Neural crest cell (in vitro differentiated cells): ENCODE results near the gene ENTPD3. TPM values are rescaled to one million over a fixed set of nuclear protein-coding genes. Genes with fewer than 3 reads are reported as not detected.

Experiments
- DNase-seq: peaks from one replicate; pipeline ENCODE4 v3.0.0; 2021; ENCODE audit warnings: low read depth, mixed read lengths, low spot score
- H3K27ac Mint-ChIP-seq: one replicate; pipeline ENCODE4 v1.8.0; 2021; ENCODE audit warnings: mild to moderate bottlenecking, mixed read lengths; ENCODE audit not compliant: unreplicated experiment
- H3K27me3 Mint-ChIP-seq: 2 replicates; pipeline ENCODE4 v1.8.0; 2021; ENCODE audit warnings: low read depth, mild to moderate bottlenecking, mixed read lengths
- H3K36me3 Mint-ChIP-seq: 2 replicates; pipeline ENCODE4 v1.8.0; 2021; ENCODE audit warnings: low read depth, mild to moderate bottlenecking, mixed read lengths
- H3K4me1 Mint-ChIP-seq: 2 replicates; pipeline ENCODE4 v1.8.0; 2021; ENCODE audit warnings: mixed read lengths
- H3K4me3 Mint-ChIP-seq: one replicate; pipeline ENCODE4 v1.8.0; 2021; ENCODE audit warnings: mild to moderate bottlenecking, mixed read lengths
- H3K9me3 Mint-ChIP-seq: 2 replicates; pipeline ENCODE4 v1.8.0; 2021; ENCODE audit warnings: mixed read lengths
- CTCF ChIP-seq: fragments of 200-600 bp; sonication (generic); conservative IDR thresholded peaks from 2 replicates; pipeline ENCODE4 v1.5.0; 2021; ENCODE audit warnings: antibody characterized with exemption, mild to moderate bottlenecking
- total RNA-seq: library from RNA; stranded (reverse); gene quantifications from 2 replicates; pipeline ENCODE4 v1.2.1, GENCODE V29; 2021

ENTPD3 gene
- total RNA-seq, 1 donor from 2014 or later = not detected

GRCh38 chr3:40477666-40478065 is 90.7 kb downstream of the ENTPD3 start:
- no peak for DNase-seq
- TF ChIP-seq CTCF = no peak
- Mint-ChIP-seq H3K36me3 (no peaks in the 10 kb centered on the region), H3K27ac (peak overlapping the region; percentile 1), H3K4me3 (peak overlapping the region; percentile 89), H3K27me3 (peaks cover 3% of the 10 kb centered on the region), H3K9me3 (no peaks in the 10 kb centered on the region), H3K4me1 (peaks cover 6% of the 10 kb centered on the region)

Other genes starting within 250 kb of the ENTPD3 start
- gene EIF1B, start 77.5 kb upstream of the ENTPD3 start, total RNA-seq = 85.6 and 91.3 TPM in 2 replicates
- gene RPL14, start 70.2 kb downstream of the ENTPD3 start, total RNA-seq = 1,863 and 1,936 TPM in 2 replicates
- gene ZNF619, start 89.9 kb downstream of the ENTPD3 start, total RNA-seq = 5.4 and 5.9 TPM in 2 replicates
- gene ZNF620, start 118.9 kb downstream of the ENTPD3 start, total RNA-seq = 22.0 and 24.0 TPM in 2 replicates
- gene ZNF621, start 137.8 kb downstream of the ENTPD3 start, total RNA-seq = 29.5 and 32.6 TPM in 2 replicates